NCI-H345 treated with DMSO at 0.1 percent for 48 hours (cell line): ENCODE results near the gene DGCR2.
"Not testable (repeated sequence)": the region's sequence is repeated elsewhere in the genome, so short reads cannot be mapped to it uniquely, and the experiment has no call there.

Experiments used
- DNase-seq: peaks from one replicate; lab custom pipeline; 2025; ENCODE audit not compliant: unreplicated experiment; lab: John Stamatoyannopoulos, UW

DGCR2 gene

DNA sequence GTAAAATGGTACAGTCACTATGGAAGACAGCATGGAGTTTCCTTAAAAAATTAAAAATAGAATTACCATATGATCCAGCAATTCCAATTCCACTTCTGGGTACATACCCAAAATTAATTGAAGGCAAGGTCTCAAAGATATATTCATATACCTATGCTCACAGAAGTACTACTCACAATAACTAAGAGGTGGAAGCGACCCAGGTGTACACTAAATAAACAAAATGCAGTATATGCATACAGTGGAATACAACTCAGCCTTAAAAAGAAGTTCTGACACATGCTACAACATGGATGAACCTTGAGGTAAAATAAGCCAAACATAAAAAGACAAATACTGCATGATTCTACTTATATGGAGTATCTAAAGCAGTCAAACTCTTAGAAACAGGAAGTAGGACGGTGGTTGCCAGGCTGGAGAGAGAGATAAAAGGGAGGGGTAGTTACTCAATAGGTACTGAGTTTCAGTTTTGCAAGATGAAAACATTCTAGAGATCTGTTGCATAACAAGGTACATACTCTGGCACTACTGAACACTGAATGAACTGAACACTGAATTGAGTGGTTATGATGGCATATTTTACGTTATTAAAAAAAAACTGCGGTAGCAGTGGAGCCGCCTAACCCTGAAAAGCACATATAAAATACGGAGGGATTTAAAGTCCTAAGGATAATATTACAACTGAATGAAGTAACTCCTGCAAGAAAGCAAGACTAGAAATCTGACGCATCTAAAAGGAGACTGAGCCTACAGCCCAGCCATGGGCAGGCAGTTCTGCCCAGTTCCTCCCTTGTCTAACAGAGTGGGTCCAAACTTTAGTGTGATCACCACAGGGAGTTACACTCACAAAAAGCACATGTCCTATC, 12.8 kb downstream of the DGCR2 start:
- no peak for DNase-seq

DNA sequence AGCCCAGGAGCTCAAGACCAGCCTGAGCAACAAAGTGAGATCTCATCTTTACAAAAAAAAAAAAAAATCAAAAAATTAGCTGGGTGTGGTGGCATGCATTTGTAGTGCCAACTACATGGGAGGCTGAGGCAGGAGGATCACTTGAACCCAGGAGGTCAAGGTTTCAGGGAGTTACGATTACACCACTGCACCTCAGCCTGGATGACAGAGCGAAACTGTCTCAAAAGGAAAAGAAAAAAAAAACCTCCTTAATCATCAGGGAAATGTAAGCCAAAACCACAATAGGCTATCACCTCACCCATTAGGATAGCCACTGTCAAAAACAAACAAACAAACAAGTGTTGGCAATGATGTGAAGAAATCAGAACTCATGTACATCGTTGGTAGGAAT, 13.4 kb downstream of the DGCR2 start:
- DNase-seq, result no peak

DNA sequence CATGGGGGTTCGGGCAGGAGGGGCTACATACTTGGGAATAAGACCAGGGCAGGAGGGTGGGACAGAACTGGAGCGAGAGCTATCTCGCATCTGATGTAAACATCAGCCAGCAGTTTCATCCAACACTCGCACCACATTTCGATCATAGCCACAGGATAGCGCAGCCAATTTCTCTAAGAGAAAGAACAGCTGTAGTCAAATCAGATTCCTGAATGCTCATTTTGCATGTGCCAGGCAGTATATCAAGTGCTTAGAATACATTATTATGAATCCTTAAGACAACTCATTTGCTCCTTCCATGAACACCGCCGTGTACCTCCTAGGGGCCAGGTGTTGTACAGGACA, 14.5 kb downstream of the DGCR2 start:
- DNase-seq, result no peak

DNA sequence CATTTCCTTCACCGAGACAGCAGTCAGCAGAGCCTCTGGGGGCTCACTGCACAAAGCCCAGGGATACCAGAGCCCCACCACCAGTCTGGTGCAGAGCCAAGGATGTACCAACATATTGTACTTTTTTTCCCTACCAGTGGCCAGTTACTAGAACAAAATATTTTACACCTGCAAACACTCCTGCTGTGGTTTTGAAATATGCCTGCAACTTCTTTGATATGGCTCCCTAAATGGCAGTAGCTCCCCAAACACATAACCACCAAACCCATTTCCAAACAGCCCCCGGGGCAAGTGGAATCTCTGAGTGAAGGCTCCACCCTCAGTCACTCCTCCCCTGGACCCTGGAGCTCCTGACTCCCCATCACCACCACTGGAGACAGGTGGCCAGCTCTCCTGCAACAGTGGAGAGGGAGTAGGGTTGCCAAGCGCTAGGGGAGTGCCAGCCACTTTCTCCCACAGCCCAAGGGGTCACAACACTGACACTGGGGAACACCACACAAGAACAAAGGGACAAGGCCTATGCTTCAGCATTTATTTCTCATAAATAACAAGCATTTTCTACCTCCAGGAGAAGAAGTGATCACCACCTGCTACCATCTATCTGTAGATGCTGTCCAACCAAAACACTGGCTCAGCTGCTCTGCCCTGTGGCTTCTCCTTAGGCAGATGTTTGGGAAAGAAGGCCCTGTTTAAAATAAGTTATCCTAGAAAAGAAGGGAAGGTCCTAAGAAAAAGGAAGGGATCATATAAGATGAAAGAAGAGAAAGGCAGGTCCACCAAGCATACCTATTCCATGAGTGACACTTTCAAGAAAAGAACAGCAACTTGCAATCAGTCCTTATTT, 15.1 kb downstream of the DGCR2 start:
- DNase-seq, result no peak

DNA sequence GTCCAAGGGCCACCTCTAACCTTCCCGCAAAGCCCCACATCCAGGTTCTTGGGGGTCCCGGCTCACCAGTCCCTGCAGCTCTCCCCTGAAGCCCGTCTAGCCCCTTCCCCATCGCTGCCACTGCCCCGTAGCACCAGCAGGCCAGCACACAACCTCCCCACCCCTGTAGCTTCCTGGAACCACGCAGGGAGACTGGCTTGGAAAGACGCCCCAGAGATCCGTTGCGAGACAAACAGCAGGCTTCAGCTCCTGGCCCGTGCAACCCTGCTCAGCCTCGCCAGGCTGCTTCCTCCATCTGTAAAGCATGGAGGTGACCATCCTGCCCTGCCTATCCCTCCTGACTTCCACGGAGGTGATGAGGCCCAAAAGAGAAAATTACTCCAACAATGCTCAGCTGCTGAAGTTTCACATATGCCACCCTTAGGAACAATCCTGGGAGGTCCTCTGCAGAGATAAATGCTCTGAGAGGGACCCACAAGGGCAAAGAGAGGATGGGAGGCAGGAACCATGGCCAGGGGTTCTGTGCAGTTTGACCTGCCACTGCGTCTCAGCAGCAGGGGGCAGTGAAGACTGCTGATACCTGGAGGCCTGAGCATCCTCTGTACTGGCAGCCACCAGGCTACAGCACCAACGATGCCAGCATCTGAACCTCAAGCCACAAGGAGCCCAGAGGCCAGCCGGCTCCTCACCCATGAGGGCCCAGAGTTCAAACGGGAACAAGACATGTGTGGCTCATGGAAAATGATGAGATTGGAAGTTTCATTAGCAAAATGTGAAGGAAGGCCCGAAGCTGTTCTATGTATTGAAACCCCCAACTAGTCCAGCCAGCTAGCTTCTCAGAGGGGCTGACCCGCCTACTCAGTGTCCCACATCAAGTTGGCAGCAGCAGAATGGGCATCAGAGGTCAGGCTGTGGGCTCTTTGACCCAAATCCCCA, 16.1 kb downstream of the DGCR2 start:
- DNase-seq, result no peak

DNA sequence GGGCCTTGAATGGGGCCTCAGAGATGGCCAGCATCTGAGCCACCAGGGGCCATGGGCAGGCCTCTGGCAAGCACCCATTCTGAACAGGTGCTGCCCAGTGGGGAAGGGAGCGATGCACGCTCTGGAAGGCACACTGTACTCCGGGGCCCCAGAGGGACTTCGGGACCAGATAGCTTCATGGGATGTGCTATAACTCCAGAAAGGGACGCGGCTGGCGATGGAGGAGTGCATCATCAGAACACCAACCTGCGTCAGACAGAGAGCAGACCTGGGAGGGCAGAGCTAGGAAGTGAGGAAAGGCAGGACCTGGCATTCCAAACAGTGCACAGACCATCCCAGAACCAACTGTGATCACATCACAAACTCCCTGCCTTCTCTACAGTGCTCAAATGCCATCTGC, 16.8 kb downstream of the DGCR2 start:
- DNase-seq, result no peak

DNA sequence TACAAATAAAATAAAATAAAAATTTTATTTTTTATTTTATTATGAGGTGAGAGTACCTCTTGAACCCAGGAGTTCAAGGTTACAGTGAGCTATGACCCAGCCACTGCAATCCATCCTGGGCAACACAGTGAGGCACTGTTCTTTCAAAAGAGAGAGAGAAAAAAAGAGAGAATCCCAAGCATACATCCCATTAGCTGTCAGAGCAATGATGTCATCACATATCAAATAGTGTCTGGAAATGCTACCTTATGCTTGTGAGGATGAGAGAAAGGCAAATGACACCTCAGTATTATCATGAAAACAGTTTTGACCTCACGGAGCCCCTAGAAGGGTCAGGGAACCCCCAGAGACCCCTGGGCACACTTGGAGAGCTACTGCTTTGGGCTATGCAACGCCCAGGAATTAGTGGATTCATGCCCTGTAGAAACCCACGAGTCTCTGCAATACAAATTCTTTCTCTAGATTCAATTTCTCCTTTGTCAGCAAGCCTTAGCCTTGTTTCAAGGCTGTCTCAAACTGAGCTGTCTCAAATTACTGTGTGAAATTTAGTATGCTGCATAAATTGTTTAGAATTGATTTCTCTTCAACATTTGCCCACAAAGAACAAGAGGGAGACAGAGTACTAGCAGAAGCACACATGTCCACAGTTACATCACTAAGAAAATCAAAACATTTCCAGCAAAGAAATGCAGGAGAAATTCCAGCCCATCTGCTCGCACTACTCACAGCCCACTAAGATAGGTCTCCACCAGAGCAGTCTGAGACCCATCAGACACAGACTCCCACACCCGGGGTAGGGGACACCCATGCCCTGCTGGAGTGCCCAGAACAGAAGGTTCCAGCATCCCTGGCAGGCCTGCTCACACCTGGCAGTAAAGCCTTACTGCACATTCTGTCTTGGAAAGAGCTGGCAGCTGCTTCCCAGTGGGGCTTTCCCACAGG, 18.1 kb downstream of the DGCR2 start:
- no peak for DNase-seq

DNA sequence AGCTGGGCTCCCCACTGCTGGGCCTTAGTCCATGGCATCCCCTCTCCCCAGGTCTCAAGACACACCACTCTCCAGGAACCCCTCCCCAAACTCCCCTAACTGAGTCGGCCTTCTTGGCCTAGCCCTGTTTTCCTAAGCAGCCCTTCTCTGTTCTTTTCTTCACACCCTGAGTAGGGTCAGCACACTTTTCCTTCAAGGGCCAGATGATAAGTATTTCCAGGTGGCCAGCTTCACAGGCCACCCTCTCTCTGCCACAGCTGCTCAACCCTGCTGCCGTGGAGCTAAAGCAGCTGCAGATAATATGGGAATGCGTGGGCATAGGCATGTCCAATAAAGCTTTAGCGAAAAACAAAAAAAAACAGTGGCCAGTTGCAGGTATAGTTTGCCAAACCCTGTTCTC, 24.1 kb downstream of the DGCR2 start:
- no peak for DNase-seq

DNA sequence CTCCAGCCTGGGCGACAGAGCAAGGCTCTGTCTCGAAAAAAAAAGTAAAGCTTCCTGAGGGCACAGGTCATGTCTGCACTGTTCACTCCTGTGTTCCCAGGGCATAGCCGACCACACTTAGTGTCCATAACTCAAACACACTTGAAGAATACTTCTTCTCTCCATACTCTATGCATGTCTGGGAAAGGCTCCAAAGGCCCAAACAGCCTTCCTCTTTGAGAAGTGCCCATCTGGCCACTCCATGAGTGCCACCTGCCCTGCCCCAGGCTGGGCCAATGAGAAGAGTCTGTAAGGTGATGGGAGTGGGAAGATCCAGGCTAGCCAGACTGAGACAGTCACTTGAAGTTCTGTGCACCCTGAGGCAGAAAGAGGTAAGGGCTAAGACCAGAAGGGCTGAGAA, 24.7 kb downstream of the DGCR2 start:
- no peak for DNase-seq

DNA sequence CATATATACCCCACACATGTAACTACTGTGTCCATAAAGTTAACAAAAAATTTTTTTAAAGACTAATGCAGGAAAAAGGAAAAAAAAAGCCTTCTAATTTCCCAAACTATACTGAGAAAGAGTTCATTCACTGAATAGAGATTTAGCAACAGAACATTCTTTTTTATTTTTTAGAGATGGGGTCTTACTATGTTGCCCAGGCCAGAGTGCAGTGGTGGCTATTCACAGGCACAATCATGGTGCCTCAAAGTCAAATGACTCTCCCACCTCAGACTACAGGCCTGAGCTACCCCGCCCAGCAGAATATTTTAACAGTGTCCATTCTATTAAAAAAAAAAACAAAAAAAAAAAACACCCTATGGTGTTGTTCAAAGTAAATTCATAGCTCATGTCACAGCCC, 25.7 kb downstream of the DGCR2 start:
- no peak for DNase-seq

DNA sequence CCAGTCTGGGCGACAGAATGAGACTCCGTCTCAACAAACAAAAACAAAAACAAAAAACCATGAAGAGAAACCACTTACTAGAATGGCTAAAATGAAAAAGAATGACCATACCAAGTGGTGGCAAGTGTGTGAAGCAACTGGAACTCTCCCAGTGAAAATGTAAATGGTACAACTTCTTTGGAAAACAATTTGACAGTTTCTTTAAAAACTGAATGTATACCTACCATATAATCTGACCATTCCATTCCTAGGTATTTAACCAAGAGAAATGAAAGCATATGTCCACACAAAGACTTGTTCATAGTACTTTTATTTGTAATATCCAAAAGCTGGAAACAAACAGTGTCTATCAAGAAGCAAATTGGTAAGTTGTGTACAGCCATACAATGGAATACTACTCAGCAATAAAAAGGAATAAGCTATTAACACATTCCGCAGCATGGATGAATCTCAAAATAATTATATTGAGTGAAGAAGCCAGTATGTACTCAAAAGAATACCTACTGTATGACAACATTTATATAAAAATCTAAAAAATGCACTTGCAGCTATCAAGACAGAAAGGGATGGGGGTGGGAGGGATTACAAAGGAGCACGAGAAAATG, 27.7 kb downstream of the DGCR2 start:
- no peak for DNase-seq

DNA sequence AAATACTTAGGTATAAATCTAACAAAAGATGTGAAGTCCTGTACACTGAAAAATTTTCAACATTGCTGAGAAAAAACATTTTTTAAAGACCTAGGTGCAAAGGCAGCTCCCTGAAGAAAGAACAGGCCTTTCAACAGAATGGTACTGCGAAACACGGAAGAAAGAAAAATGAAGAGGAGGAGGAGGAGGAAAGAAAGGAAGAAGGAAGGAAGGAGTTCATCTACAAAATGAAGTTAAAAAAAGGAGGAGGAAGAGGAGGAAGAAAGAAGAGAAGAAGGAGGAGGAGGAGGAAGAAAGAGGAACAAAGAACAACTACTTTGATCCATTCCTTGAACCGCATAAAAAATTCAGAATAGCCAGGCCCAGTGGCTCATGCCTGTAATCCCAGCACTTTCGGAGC, 29.5 kb downstream of the DGCR2 start:
- DNase-seq, result no peak

DNA sequence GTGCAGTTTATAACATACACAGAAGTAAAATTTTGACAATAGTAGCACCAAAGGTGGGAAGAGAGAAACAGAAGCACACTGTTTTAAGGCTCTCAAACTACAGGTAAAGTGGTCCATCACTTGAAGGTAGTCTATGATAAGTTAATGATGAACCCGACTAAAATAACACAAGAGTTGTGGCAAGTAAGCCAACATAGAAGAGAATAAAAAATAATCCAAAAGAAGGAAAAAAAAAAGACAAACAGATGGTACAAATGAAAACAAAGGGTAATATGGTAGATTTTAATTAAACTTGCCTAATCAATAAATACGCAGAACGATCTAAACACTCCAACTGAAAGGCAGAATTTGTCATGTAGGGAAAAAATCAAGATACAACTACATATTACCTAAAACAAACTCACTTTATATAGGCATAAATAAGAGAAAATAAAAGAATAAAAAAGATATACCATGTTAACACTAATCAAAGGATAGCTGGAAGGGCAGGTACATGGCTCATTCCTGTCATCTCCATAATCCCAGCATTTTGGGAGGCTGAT, 31.6 kb downstream of the DGCR2 start:
- no peak for DNase-seq

DNA sequence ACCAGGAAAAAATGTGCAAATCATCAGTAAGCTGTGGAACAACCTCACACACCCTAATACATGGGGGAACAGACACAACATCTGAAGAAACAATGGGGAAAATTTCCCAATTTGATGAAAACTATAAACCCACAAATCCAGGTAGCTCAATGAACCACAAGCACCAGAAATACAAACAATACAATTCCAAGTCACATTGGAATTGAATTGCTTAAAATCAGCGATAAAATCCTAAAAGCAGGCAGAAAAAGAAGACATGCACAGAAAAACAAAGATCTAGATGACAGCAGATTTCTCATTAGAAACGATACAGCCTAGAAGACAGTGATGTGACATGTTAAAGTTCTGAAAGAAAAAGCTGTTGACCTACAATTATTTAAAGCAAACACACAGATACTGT, 32.0 kb downstream of the DGCR2 start:
- no peak for DNase-seq

DNA sequence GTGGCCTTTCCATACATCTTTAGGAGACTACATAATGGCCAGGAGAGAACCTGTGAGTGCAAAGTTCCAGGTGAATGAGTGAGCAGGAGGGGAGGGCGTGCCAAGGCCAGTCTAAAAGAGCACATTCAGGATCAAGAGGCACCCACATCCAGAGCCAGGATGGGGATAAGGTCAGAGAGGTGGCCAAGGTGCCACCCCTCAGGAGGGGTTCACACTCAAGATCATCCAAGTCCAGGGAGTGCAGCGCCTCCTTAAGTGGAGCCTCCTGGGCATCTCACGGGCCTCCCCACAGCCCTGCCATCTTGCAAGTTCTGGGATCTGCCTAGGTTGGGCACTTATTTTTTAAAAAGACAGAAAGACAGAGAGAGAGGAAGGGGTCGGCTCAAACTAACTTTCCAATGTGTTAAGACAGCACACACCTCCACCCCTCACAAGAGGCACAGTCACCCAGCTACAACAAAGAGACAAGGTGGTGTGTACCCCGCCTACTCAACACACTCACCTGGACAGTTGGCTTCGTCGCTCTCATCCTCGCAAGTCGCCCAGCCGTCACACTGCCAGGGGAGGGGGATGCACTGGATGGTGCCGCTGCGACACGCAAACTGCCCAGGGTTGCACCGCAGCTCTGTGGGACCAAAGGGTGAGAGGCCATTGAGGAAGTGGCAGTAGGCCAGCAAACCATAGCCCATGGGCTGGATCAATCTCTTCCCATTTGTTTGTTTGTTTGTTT, 33.2 kb downstream of the DGCR2 start:
- DNase-seq, result no peak

DNA sequence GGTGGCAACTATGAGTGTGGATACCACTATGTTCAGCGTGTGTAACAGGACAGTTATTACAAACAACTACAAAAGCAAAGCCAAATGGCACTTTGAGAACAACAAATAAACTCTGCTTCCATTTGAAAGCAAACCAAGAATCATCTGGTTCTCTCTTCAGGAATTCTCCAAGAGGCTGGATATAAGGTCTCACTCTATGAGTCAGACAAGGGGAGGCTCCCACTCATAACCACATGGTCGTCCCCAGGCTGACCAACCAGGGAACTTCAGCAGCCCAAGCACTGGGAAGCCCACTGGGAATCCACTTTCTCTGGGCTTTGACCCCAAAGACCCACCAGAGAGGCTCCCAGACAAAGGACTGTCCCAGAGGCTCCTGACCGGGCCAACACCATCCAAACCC, 35.3 kb downstream of the DGCR2 start:
- no peak for DNase-seq

DNA sequence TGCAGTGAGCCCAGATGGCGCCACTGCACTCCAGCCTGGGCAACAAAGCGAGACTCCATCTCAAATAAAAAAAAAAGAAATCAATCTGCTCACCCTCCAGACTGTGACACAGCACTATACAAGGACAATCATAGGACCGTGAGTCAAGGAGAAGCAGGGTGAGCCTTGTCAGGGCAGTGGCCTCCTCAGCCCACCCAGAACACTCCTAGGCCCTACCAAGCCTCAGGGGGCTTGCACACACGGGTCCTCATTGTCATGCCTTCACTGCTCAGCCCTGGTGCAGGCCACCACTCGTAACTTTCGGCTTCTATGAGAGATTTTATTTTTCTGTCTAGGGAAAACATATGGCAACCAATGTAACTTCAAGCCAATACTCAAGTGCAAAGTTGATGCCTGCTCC, 35.8 kb downstream of the DGCR2 start:
- DNase-seq, result no peak

DNA sequence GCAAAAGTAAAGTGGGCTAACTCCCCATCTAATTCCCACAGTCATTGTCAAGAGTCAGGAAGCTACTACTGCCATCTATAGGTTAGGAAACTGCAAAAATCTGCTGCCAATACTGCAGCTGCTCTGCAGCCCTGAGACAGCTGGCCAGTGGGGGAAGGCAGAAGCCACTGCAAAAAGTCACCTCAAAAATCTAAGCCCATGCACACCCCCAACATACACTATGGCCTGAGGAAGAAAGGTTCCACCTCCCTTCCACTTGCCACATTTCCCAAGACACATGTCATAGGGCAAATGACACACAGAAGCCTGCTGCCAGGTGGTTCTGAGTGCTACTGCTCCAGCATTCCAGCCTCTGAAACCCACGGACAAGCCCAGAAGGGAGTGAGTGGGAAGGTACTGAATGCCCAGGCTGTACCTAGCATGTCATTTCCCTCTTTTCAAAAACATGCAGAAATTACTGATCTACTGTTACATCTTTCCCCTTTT, 36.9 kb downstream of the DGCR2 start:
- DNase-seq, result no peak

DNA sequence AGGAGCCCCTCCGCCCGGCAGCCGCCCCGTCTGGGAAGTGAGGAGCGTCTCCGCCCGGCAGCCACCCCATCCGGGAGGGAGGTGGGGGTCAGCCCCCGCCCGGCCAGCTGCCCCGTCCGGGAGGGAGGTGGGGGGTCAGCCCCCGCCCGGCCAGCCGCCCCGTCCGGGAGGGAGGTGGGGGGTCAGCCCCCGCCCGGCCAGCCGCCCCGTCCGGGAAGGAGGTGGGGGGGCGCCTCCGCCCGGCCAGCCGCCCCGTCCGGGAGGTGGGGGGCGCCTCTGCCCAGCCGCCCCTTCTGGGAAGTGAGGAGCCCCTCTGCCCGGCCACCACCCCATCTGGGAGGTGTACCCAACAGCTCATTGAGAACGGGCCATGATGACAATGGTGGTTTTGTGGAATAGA, 37.6 kb downstream of the DGCR2 start:
- DNase-seq, result not testable (repeated sequence)
